22Rv1 (cell line): ENCODE measurements around the gene TYW3.

Experiments
- CTCF ChIP-seq: fragments of 450-650 bp; IDR thresholded peaks from 2 replicates; pipeline ENCODE4 v1.5.1; 2017; ENCODE audit warnings: mild to moderate bottlenecking
- ZFX ChIP-seq: fragments of 450-650 bp; IDR thresholded peaks from 2 replicates; pipeline ENCODE4 v1.6.1; 2017; ENCODE audit warnings: antibody characterized with exemption, borderline replicate concordance

GRCh38 chr1:74683656-74684055 is 49.3 kb upstream of the TYW3 start:
- TF ChIP-seq CTCF (no peak), ZFX (no peak)
